A549 treated with Hydrocortisone at 1 μM for 4 hours (cell line): Measurements from ENCODE around the gene LRFN4. TPM values are rescaled to one million over a fixed set of nuclear protein-coding genes. Genes with fewer than 3 reads are reported as not detected.

Experiments
- total RNA-seq: library from RNA; stranded (reverse); fragments of 200-300 nt; extraction: Qiagen RNA extraction; gene quantifications from 5 replicates; pipeline ENCODE4 v1.2.3, GENCODE V29; 2022

Gene LRFN4
- 95.7 to 124 TPM (median 107 TPM) in 5 replicates for total RNA-seq

DNA sequence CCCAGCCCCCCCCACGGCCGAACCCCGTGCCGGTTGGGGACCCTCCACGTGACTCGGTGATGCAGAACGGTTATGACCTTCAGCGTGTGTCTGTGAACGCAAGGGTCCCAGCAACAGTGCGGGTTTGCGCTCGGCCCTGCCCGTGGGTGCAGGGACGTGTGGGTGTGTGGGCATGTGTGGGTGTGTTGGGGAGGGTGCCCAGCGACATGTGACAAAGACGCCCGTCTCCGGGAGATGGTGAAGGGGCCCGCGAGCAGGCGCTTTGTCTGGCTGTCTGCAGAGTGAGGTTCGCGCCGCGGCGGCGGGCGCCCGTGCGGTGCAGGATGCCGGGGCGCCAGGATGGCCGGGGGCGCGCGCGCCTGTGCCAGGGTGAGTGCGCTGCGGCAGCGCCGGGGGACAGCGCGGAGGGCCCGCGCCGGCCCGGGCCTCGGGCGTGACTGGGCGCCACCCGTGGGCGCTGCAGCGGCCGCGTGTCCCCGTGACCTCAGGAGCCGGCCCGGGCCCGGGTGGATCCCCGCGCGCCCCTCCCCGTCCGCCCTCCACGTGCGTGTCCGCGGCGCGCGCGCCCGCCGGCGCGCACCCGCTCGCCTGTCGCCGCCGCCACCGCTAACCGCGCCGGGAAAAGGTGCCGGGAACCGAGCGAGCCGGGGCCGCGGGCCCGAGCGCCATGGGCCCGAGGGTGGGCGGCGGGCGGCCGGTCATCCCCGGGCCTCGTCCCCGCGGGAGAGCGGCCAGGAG is at the start of gene LRFN4:
TSS of gene LRFN4 (plus strand) at position 569 of the 738 bp plus-strand sequence. CDS start 681 bp downstream, outside the sequence.

DNA sequence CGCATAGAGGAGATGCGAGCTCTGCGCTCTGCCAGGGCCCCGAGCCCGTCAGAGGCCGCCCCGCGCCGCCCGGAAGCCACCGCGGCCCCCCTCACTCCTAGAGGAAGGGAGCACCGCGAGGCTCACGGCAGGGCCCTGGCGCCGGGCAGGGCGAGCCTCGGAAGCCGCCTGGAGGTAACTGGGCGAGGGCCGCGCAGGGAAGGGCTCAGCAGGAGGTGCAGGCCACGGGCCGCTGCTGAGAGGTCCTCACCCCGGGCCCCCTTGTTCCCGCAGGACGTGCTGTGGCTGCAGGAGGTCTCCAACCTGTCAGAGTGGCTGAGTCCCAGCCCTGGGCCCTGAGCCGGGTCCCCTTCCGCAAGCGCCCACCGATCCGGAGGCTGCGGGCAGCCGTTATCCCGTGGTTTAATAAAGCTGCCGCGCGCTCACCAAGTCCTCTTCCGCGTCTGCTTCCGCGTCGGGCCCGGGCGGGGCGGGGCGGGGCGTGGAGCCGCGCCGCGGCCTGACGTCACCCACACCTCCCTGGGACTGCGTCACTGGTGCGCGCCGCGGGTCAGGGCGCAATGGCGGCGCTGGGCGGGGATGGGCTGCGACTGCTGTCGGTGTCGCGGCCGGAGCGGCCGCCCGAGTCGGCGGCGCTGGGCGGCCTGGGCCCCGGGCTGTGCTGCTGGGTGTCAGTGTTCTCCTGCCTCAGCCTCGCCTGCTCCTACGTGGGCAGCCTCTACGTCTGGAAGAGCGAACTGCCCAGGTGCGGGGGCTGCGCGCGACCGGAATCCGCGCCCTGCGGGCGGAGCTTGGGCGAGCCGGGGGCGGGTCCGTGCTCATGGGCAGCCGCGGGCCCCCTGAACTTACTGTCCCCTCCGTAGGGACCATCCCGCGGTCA is 13.7 kb upstream of the LRFN4 start, which contains the start of gene RCE1:
TSS of gene RCE1 (plus strand) at position 546 of the 880 bp plus-strand sequence. CDS start at position 561, 15 bp downstream.

Other genes with a start within 250 kb of the LRFN4 start
- 64.0 to 79.2 TPM (median 66.7 TPM) in 5 replicates for gene RBM14, start 240.4 kb upstream of the LRFN4 start, total RNA-seq
- gene RBM4, start 218.4 kb upstream of the LRFN4 start, total RNA-seq = 128 to 151 TPM (median 134 TPM) in 5 replicates
- gene RBM4B, start 179.2 kb upstream of the LRFN4 start, total RNA-seq = 16.7 to 20.7 TPM (median 19.2 TPM) in 5 replicates
- gene SPTBN2, start 127.8 kb upstream of the LRFN4 start, total RNA-seq = 11.2 to 15.1 TPM (median 11.4 TPM) in 5 replicates
- gene RCE1, start 13.6 kb upstream of the LRFN4 start, total RNA-seq = 37.0 to 54.4 TPM (median 52.6 TPM) in 5 replicates
- gene PC, start 101.3 kb downstream of the LRFN4 start, total RNA-seq = 32.4 to 42.9 TPM (median 38.0 TPM) in 5 replicates
- gene C11orf86, start 118.2 kb downstream of the LRFN4 start, total RNA-seq = 45.5 to 81.5 TPM (median 70.4 TPM) in 5 replicates
- gene SYT12, start 166.1 kb downstream of the LRFN4 start, total RNA-seq = 18.1 to 22.6 TPM (median 22.2 TPM) in 5 replicates
- 33.3 to 54.8 TPM (median 44.0 TPM) in 5 replicates for gene RHOD, start 199.8 kb downstream of the LRFN4 start, total RNA-seq